HCT116 (cell line): ENCODE data around the gene DIPK1A.

ENCODE experiments used
- CTCF ChIP-seq, 3 experiments: fragments of 200-600 bp in 1 of 3; sonication (generic) in 1 of 3; IDR thresholded peaks in 2 of 3; conservative IDR thresholded peaks in 1 of 3; 2 replicates each; pipeline ENCODE4 v1.5.1; 2012 to 2017; ENCODE audit warnings: low read depth in 2 of 3, low read length in 2 of 3, antibody characterized with exemption in 1 of 3, borderline replicate concordance in 1 of 3, control low read depth in 1 of 3, mild to moderate bottlenecking in 1 of 3, mixed read lengths in 1 of 3, mixed run types in 1 of 3, moderate library complexity in 1 of 3; ENCODE audit not compliant: insufficient read depth in 1 of 3
- POLR2A ChIP-seq: IDR thresholded peaks from 2 replicates; pipeline ENCODE4 v1.7.0; 2011; ENCODE audit warnings: borderline replicate concordance; ENCODE audit not compliant: insufficient read depth, insufficient read length; ENCODE audit errors: extremely low read depth
- POLR2AphosphoS5 ChIP-seq: IDR thresholded peaks from 2 replicates; pipeline ENCODE4 v1.6.1; 2011; ENCODE audit warnings: mild to moderate bottlenecking, low read depth, low read length, moderate library complexity
- RAD21 ChIP-seq: IDR thresholded peaks from 2 replicates; pipeline ENCODE4 v1.6.1; 2012; ENCODE audit warnings: low read depth, mild to moderate bottlenecking
- REST ChIP-seq: IDR thresholded peaks from 2 replicates; pipeline ENCODE4 v1.6.1; 2012; ENCODE audit warnings: low read depth
- YY1 ChIP-seq: IDR thresholded peaks from 2 replicates; pipeline ENCODE4 v1.6.1; 2011; ENCODE audit warnings: low read length, low read depth, moderate library complexity, mild to moderate bottlenecking; ENCODE audit not compliant: insufficient replicate concordance; ENCODE audit errors: extremely low read depth
- ZBTB33 ChIP-seq: IDR thresholded peaks from 2 replicates; pipeline ENCODE4 v1.6.1; 2011; ENCODE audit warnings: mild to moderate bottlenecking, low read length, moderate library complexity; ENCODE audit not compliant: insufficient replicate concordance; ENCODE audit errors: extremely low read depth
- ZNF274 ChIP-seq: fragments of 200-500 bp; sonication (Bioruptor generic); IDR thresholded peaks from 2 replicates; pipeline ENCODE4 v1.6.1; 2014; ENCODE audit warnings: mild to moderate bottlenecking, low read depth, low read length, inconsistent platforms

GRCh38 chr1:92840600-92840999 lies 120.7 kb downstream of the DIPK1A start:
- TF ChIP-seq ZNF274 (no peak), POLR2AphosphoS5 (no peak), POLR2A (no peak), RAD21 (no peak), CTCF (IDR thresholded peaks at IDR 0.05 in 2 of 3, conservative IDR thresholded peaks at IDR 0.05 in 1 of 3; ENCODE audit: borderline replicate concordance in 1 of 3, insufficient read depth in 1 of 3, low read depth in 2 of 3, low read length in 2 of 3) (no peak), YY1 (no peak), REST (no peak), ZBTB33 (no peak)
